Suppressor macrophage (primary cell): ENCODE measurements around the gene DALRD3.

ENCODE experiments used
- DNase-seq, 4 experiments: peaks; one replicate each; pipeline ENCODE4 v3.0.0-alpha.2; 2020 to 2022
- total RNA-seq, 17 experiments: gene quantifications; one replicate each; lab custom pipeline; 2026; ENCODE audit warnings: mixed read lengths in 6 of 17, inconsistent platforms in 3 of 17; lab: John Stamatoyannopoulos, UW

Gene DALRD3
- 7.4 to 23.1 (median 11.7) reads per million in 17 experiments for total RNA-seq

- peak; percentile 58 to 81 (median 71) for DNase-seq
These were observed at the start of gene DALRD3 for GRCh38 chr3:49017971-49018706. Gene DALRD3 (minus strand): TSS chr3:49018580. CDS start chr3:49018564, 16 bp downstream.

- DNase-seq: no peak
These were observed 39.6 kb upstream of the DALRD3 start for GRCh38 chr3:49058011-49058410.

GRCh38 chr3:49057268-49057667, 38.9 kb upstream of the DALRD3 start:
- no peak for DNase-seq

- no peak for DNase-seq
These were observed 36.0 kb upstream of the DALRD3 start for GRCh38 chr3:49054344-49054862.

- DNase-seq: no peak
These were observed 35.2 kb upstream of the DALRD3 start for GRCh38 chr3:49053543-49053942.

- peak; percentile 38 to 79 (median 66) for DNase-seq
These were observed 16.9 kb upstream of the DALRD3 start for GRCh38 chr3:49035281-49035680.

GRCh38 chr3:49034650-49035049, 16.3 kb upstream of the DALRD3 start:
- DNase-seq: no peak

GRCh38 chr3:49032646-49033304, 14.4 kb upstream of the DALRD3 start:
- DNase-seq: no peak

GRCh38 chr3:49030321-49030720, 11.9 kb upstream of the DALRD3 start:
- DNase-seq: no peak

GRCh38 chr3:49029563-49029884, 11.1 kb upstream of the DALRD3 start:
- no peak for DNase-seq

GRCh38 chr3:49028673-49029562, 10.5 kb upstream of the DALRD3 start, which contains the start of gene IMPDH2:
Gene IMPDH2 (minus strand): TSS chr3:49029398. CDS start chr3:49029350, 48 bp downstream.
- peak; percentile 98 to 100 (median 98) for DNase-seq

GRCh38 chr3:49028298-49028672, 9.9 kb upstream of the DALRD3 start:
- DNase-seq: no peak

GRCh38 chr3:49027634-49028033, 9.3 kb upstream of the DALRD3 start:
- DNase-seq: no peak

- no peak for DNase-seq
These were observed 8.2 kb upstream of the DALRD3 start for GRCh38 chr3:49026536-49026935.

GRCh38 chr3:49025793-49026520, 7.6 kb upstream of the DALRD3 start:
- no peak for DNase-seq

GRCh38 chr3:49025005-49025792, 6.8 kb upstream of the DALRD3 start:
- no peak for DNase-seq

GRCh38 chr3:49024449-49024848, 6.1 kb upstream of the DALRD3 start:
- DNase-seq: no peak

- DNase-seq: no peak
These were observed 5.4 kb upstream of the DALRD3 start for GRCh38 chr3:49023775-49024174.

GRCh38 chr3:49022688-49023171, 4.3 kb upstream of the DALRD3 start:
- no peak for DNase-seq

- peak; percentile 96 to 98 (median 96) for DNase-seq
These were observed 3.7 kb upstream of the DALRD3 start, which contains the start of gene NDUFAF3 for GRCh38 chr3:49021813-49022687. Gene NDUFAF3 (plus strand): TSS chr3:49022121. CDS start chr3:49022145, 24 bp downstream.
